Liver (tissue), 9 donors: ENCODE results near the gene P2RY4. TPM values are rescaled to one million over a fixed set of nuclear protein-coding genes. Genes with fewer than 3 reads are reported as not detected.
"Not testable (repeated sequence)": the region's sequence is repeated elsewhere in the genome, so short reads cannot be mapped to it uniquely, and the experiment has no call there.

Experiments
- DNase-seq: peaks from one replicate; pipeline ENCODE4 v3.0.0-alpha.2; 2017; ENCODE audit warnings: low spot score
- H3K27ac ChIP-seq, 2 donors: one replicate each; pipeline ENCODE4 v1.7.0; 2013; ENCODE audit warnings: inconsistent platforms in 2 of 2, low read length in 2 of 2, control low read depth in 1 of 2, low read depth in 1 of 2, mild to moderate bottlenecking in 1 of 2
- H3K27me3 ChIP-seq, 4 donors: one replicate each; pipeline versions ENCODE4 v1.6.1 to v1.7.0; 2013; ENCODE audit warnings: low read length in 3 of 4, inconsistent platforms in 1 of 4, mild to moderate bottlenecking in 1 of 4, moderate library complexity in 1 of 4; ENCODE audit not compliant: control insufficient read depth in 4 of 4, insufficient read depth in 4 of 4
- H3K36me3 ChIP-seq, 4 donors: one replicate each; pipeline versions ENCODE4 v1.6.1 to v1.7.0; 2013; ENCODE audit warnings: low read length in 3 of 4, mild to moderate bottlenecking in 3 of 4, low read depth in 1 of 4, moderate library complexity in 1 of 4; ENCODE audit not compliant: control insufficient read depth in 4 of 4, insufficient read depth in 3 of 4
- H3K4me1 ChIP-seq, 4 donors: one replicate each; pipeline versions ENCODE4 v1.6.1 to v1.7.0; 2013; ENCODE audit warnings: low read length in 3 of 4, mild to moderate bottlenecking in 3 of 4, moderate library complexity in 1 of 4; ENCODE audit not compliant: control insufficient read depth in 4 of 4, insufficient read depth in 4 of 4
- H3K4me3 ChIP-seq, 3 donors: one replicate each; pipeline versions ENCODE4 v1.6.1 to v1.7.0; 2013; ENCODE audit warnings: low read length in 3 of 3, control low read depth in 1 of 3, low read depth in 1 of 3, mild to moderate bottlenecking in 1 of 3
- H3K9ac ChIP-seq, 2 donors: one replicate each; pipeline ENCODE4 v1.7.0; 2013; ENCODE audit warnings: low read length in 2 of 2, mild to moderate bottlenecking in 2 of 2, moderate library complexity in 2 of 2, control low read depth in 1 of 2, low read depth in 1 of 2
- H3K9me3 ChIP-seq, 4 donors: one replicate each; pipeline versions ENCODE4 v1.6.1 to v1.7.0; 2013; ENCODE audit warnings: low read length in 3 of 4; ENCODE audit not compliant: control insufficient read depth in 4 of 4
- EGR1 ChIP-seq, 2 donors: IDR thresholded peaks; 2 replicates each; pipeline ENCODE4 v1.6.1; 2016 to 2018; ENCODE audit warnings: antibody characterized with exemption in 2 of 2, low read depth in 2 of 2
- FOXA2 ChIP-seq: IDR thresholded peaks from 2 replicates; pipeline ENCODE4 v1.6.1; 2016; ENCODE audit warnings: antibody characterized with exemption
- GABPA ChIP-seq, 2 donors: IDR thresholded peaks in 1 of 2; conservative IDR thresholded peaks in 1 of 2; 2 replicates each; pipeline ENCODE4 v1.6.1; 2016; ENCODE audit warnings: antibody characterized with exemption in 2 of 2, mild to moderate bottlenecking in 1 of 2, moderate library complexity in 1 of 2
- HNF4A ChIP-seq, 2 donors: conservative IDR thresholded peaks; 2 replicates each; pipeline ENCODE4 v1.6.1; 2016; ENCODE audit warnings: antibody characterized with exemption in 2 of 2, mild to moderate bottlenecking in 2 of 2
- HNF4G ChIP-seq: IDR thresholded peaks from 2 replicates; pipeline ENCODE4 v1.6.1; 2016; ENCODE audit warnings: antibody characterized with exemption
- JUND ChIP-seq, 2 donors: IDR thresholded peaks; 2 replicates each; pipeline ENCODE4 v1.6.1; 2016; ENCODE audit warnings: antibody characterized with exemption in 2 of 2
- WGBS: extraction: QIAGEN DNeasy Blood & Tissue Kit; methylation state at CpG from one replicate; pipeline ENCODE4 v1.1.7; 2013; 5-methylcytosine and 5-hydroxymethylcytosine counted together
- polyA plus RNA-seq, 2 donors: library from polyadenylated mRNA; stranded (reverse) in 1 of 2; unstranded in 1 of 2; fragments of 200-250 nt in 1 of 2; fragments of >200 nt in 1 of 2; fragmentation: Nextera tagmentation in 1 of 2; extraction: Ambion mirVana in 1 of 2; gene quantifications; one replicate each; pipeline versions ENCODE4 v1.2.1 to v1.2.3, GENCODE V29; 2013 to 2015
- total RNA-seq, 2 donors: library from RNA; depleted of rRNA; stranded (reverse); fragments of >200 nt; gene quantifications; one replicate each; pipeline ENCODE4 v1.2.3, GENCODE V29; 2014
- TF ChIP-seq, protein P1 (sequence below): IDR thresholded peaks from 2 replicates; pipeline ENCODE4 v1.6.1; 2016; ENCODE audit warnings: antibody characterized with exemption
- TF ChIP-seq, protein P2 (sequence below): IDR thresholded peaks from 2 replicates; pipeline ENCODE4 v1.6.1; 2016; ENCODE audit warnings: antibody characterized with exemption, mild to moderate bottlenecking
- TF ChIP-seq, protein P3 (sequence below): fragments of 150-350 bp; IDR thresholded peaks from 2 replicates; pipeline ENCODE4 v1.5.1; 2017; ENCODE audit warnings: improper control_type of control experiment, low read depth, low read length; ENCODE audit not compliant: missing input control
- TF ChIP-seq, protein P4 (sequence below): IDR thresholded peaks from 2 replicates; pipeline ENCODE4 v1.6.1; 2016; ENCODE audit warnings: antibody characterized with exemption
- TF ChIP-seq, protein P5 (sequence below): IDR thresholded peaks from 2 replicates; pipeline ENCODE4 v1.6.1; 2016; ENCODE audit warnings: antibody characterized with exemption
- donor health status: healthy.
- donor health status: healthy.
- donor health status: healthy.
- donor health status: healthy.
- donor health status: healthy.

The P2RY4 gene
- total and polyA plus RNA-seq, 4 donors: 0.08 to 0.28 TPM; not detected in 2

DNA sequence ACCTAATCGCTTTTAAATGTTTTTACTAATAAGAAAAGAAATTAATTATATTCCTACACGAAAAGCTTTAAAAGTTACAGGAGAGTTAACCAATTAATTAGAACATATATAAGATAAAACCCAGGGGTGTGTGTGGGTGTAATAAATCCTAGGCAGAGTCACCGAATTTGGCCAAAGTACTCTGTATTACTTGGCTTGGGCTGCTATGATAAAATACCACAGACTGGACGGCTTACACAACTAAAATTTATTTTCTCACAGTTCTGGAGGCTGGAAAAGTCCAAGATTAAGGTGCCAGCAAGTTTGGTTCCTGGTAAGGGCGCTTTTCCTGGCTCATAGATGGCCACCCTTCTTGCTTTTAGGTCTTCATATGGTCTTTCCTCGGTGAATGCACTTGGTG is 15.1 kb downstream of the P2RY4 start:
- Histone ChIP-seq H3K4me1 (no peaks in the 10 kb centered on the region), H3K36me3 (no peaks in the 10 kb centered on the region), H3K27ac (no peak overlapping the region), H3K27me3 (no peaks in the 10 kb centered on the region), H3K9ac (no peak overlapping the region), H3K9me3 (no peaks in the 10 kb centered on the region), H3K4me3 (no peak overlapping the region)
- WGBS: 91% methylated on average over 6 of the region's 6 CpGs
- DNase-seq: no peak
- no peak for TF ChIP-seq HNF4A (conservative IDR thresholded peaks at IDR 0.05)
- TF ChIP-seq FOXA2: no peak
- TF ChIP-seq, protein P1, sequence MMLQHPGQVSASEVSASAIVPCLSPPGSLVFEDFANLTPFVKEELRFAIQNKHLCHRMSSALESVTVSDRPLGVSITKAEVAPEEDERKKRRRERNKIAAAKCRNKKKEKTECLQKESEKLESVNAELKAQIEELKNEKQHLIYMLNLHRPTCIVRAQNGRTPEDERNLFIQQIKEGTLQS: no peak
- no peak for TF ChIP-seq EGR1 (IDR thresholded peaks at IDR 0.05; ENCODE audit: low read depth in 2 of 2)
- TF ChIP-seq, protein P2, sequence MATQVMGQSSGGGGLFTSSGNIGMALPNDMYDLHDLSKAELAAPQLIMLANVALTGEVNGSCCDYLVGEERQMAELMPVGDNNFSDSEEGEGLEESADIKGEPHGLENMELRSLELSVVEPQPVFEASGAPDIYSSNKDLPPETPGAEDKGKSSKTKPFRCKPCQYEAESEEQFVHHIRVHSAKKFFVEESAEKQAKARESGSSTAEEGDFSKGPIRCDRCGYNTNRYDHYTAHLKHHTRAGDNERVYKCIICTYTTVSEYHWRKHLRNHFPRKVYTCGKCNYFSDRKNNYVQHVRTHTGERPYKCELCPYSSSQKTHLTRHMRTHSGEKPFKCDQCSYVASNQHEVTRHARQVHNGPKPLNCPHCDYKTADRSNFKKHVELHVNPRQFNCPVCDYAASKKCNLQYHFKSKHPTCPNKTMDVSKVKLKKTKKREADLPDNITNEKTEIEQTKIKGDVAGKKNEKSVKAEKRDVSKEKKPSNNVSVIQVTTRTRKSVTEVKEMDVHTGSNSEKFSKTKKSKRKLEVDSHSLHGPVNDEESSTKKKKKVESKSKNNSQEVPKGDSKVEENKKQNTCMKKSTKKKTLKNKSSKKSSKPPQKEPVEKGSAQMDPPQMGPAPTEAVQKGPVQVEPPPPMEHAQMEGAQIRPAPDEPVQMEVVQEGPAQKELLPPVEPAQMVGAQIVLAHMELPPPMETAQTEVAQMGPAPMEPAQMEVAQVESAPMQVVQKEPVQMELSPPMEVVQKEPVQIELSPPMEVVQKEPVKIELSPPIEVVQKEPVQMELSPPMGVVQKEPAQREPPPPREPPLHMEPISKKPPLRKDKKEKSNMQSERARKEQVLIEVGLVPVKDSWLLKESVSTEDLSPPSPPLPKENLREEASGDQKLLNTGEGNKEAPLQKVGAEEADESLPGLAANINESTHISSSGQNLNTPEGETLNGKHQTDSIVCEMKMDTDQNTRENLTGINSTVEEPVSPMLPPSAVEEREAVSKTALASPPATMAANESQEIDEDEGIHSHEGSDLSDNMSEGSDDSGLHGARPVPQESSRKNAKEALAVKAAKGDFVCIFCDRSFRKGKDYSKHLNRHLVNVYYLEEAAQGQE: no peak
- TF ChIP-seq, protein P3, sequence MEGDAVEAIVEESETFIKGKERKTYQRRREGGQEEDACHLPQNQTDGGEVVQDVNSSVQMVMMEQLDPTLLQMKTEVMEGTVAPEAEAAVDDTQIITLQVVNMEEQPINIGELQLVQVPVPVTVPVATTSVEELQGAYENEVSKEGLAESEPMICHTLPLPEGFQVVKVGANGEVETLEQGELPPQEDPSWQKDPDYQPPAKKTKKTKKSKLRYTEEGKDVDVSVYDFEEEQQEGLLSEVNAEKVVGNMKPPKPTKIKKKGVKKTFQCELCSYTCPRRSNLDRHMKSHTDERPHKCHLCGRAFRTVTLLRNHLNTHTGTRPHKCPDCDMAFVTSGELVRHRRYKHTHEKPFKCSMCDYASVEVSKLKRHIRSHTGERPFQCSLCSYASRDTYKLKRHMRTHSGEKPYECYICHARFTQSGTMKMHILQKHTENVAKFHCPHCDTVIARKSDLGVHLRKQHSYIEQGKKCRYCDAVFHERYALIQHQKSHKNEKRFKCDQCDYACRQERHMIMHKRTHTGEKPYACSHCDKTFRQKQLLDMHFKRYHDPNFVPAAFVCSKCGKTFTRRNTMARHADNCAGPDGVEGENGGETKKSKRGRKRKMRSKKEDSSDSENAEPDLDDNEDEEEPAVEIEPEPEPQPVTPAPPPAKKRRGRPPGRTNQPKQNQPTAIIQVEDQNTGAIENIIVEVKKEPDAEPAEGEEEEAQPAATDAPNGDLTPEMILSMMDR: no peak
- TF ChIP-seq, protein P4, sequence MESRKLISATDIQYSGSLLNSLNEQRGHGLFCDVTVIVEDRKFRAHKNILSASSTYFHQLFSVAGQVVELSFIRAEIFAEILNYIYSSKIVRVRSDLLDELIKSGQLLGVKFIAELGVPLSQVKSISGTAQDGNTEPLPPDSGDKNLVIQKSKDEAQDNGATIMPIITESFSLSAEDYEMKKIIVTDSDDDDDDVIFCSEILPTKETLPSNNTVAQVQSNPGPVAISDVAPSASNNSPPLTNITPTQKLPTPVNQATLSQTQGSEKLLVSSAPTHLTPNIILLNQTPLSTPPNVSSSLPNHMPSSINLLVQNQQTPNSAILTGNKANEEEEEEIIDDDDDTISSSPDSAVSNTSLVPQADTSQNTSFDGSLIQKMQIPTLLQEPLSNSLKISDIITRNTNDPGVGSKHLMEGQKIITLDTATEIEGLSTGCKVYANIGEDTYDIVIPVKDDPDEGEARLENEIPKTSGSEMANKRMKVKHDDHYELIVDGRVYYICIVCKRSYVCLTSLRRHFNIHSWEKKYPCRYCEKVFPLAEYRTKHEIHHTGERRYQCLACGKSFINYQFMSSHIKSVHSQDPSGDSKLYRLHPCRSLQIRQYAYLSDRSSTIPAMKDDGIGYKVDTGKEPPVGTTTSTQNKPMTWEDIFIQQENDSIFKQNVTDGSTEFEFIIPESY: no peak
- no peak for TF ChIP-seq GABPA (IDR thresholded peaks at IDR 0.05 in 1 of 2, conservative IDR thresholded peaks at IDR 0.05 in 1 of 2)
- no peak for TF ChIP-seq HNF4G
- TF ChIP-seq, protein P5, sequence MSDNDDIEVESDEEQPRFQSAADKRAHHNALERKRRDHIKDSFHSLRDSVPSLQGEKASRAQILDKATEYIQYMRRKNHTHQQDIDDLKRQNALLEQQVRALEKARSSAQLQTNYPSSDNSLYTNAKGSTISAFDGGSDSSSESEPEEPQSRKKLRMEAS: no peak
- no peak for TF ChIP-seq JUND (IDR thresholded peaks at IDR 0.05)

DNA sequence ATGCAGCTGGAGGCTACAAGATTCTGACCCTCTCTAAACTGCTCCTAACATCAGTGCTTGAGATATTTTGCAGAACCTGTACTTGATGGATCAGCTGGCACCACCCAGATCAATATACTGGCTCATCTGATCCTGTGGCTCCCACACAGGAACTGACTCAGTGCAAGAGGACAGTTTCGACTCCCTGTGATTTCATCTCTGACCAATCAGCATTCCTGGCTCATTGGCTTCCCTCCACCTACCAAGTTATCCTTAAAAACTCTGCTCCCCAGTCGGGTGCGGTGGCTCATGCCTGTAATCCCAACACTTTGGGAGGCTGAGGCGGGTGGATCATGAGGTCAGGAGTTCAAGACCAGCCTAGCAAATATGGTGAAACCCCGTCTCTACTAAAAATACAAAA is 16.4 kb downstream of the P2RY4 start:
- 87% methylated on average over 5 of the region's 5 CpGs for WGBS
- H3K9ac ChIP-seq, H3K4me3 ChIP-seq, H3K36me3 ChIP-seq, DNase-seq, H3K27ac ChIP-seq, H3K27me3 ChIP-seq, H3K9me3 ChIP-seq, H3K4me1 ChIP-seq: not testable (repeated sequence)
